Effector memory CD8-positive, alpha-beta T cell (primary cell): ENCODE results near the gene C9orf78.

Experiments
- ATAC-seq: fragments of 150-1000 bp; cut with Tn5 transposase; replicated peaks from 2 replicates; pipeline ENCODE4 v1.10.0; 2021; ENCODE audit warnings: mild to moderate bottlenecking, moderate library complexity
- DNase-seq, 3 experiments: peaks; one replicate each; pipeline ENCODE4 v3.0.0; 2021
- H3K27ac Mint-ChIP-seq, 2 donors: one replicate each; pipeline ENCODE4 v1.8.0; 2022; ENCODE audit warnings: mild to moderate bottlenecking in 2 of 2, mixed read lengths in 2 of 2, moderate library complexity in 2 of 2
- H3K27me3 Mint-ChIP-seq, 2 donors: one replicate each; pipeline ENCODE4 v1.8.0; 2022; ENCODE audit warnings: mixed read lengths in 2 of 2
- H3K36me3 Mint-ChIP-seq: one replicate; pipeline ENCODE4 v1.8.0; 2022; ENCODE audit warnings: mild to moderate bottlenecking, moderate library complexity, mixed read lengths; ENCODE audit not compliant: insufficient read depth
- H3K4me1 Mint-ChIP-seq, 2 donors: one replicate each; pipeline ENCODE4 v1.8.0; 2022; ENCODE audit warnings: low read depth in 2 of 2, mixed read lengths in 2 of 2
- H3K4me3 Mint-ChIP-seq, 2 donors: one replicate each; pipeline ENCODE4 v1.8.0; 2022; ENCODE audit warnings: mild to moderate bottlenecking in 2 of 2, mixed read lengths in 2 of 2, moderate library complexity in 2 of 2
- H3K9me3 Mint-ChIP-seq, 2 donors: one replicate each; pipeline ENCODE4 v1.8.0; 2022; ENCODE audit warnings: mixed read lengths in 2 of 2

C9orf78 gene

GRCh38 chr9:129779560-129780190, 55.4 kb downstream of the C9orf78 start:
- Mint-ChIP-seq H3K27me3 (peaks cover 15 to 22% of the 10 kb centered on the region in 2 donors), H3K9me3 (no peaks in the 10 kb centered on the region), H3K4me3 (no peak overlapping the region), H3K36me3 (peaks cover 6% of the 10 kb centered on the region), H3K27ac (no peak overlapping the region), H3K4me1 (peaks cover 11 to 15% of the 10 kb centered on the region in 2 donors)
- DNase-seq, result no peak
- ATAC-seq, result no peak

- ATAC-seq, result no peak
- Mint-ChIP-seq H3K4me3 (no peak overlapping the region), H3K36me3 (peaks cover 6% of the 10 kb centered on the region), H3K9me3 (no peaks in the 10 kb centered on the region), H3K27me3 (peaks cover 14 to 15% of the 10 kb centered on the region in 2 donors), H3K27ac (no peak overlapping the region), H3K4me1 (peaks cover 8 to 10% of the 10 kb centered on the region in 2 donors)
- no peak for DNase-seq
Observed at GRCh38 chr9:129778469-129778868, 56.6 kb downstream of the C9orf78 start.

GRCh38 chr9:129777769-129778130, 57.3 kb downstream of the C9orf78 start:
- ATAC-seq, result no peak
- H3K36me3 Mint-ChIP-seq, result peaks cover 6% of the 10 kb centered on the region
- peak overlapping the region in 1 of 2 donors; percentile 75 for H3K27ac Mint-ChIP-seq
- no peak for DNase-seq
- H3K4me3 Mint-ChIP-seq, result peak overlapping the region in 1 of 2 donors; percentile 25
- H3K4me1 Mint-ChIP-seq, result peaks cover 8 to 10% of the 10 kb centered on the region in 2 donors
- H3K9me3 Mint-ChIP-seq, result no peaks in the 10 kb centered on the region
- H3K27me3 Mint-ChIP-seq, result peaks cover 12 to 15% of the 10 kb centered on the region in 2 donors
